ENCODE results near the gene TIGD6. TPM values are rescaled to one million over a fixed set of nuclear protein-coding genes. Genes with fewer than 3 reads are reported as not detected.
"Not testable (repeated sequence)": the region's sequence is repeated elsewhere in the genome, so short reads cannot be mapped to it uniquely, and the experiment has no call there.

The TIGD6 gene
- total RNA-seq, 1 donor from 2014 or later: 5.8 TPM

DNA sequence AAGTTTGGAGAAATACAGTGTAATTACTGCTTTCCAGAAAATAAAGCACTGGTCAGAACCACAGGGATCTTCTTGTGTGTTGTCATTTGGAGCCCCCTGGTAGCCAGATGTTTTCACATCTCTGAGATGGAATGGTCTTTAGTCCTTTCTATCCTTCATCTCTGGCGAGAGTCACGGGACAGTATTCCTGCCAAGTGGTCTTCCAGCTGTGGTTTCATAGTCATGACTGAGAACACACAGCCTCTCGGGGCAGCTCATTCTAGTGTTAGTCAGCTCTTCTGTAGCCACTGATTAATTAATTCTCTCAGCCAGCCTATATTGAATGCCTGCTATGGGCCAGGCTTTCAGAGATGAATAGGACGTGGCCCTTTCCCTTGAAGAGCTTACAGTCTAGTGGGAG lies 34.2 kb upstream of the TIGD6 start:
- no peak overlapping the region for H3K4me3 ChIP-seq (ENCODE audit: low read depth, low read length)
- FAIRE-seq (no peak), DNase-seq (ENCODE audit: low read depth) (no peak)
- TF ChIP-seq, protein P1, sequence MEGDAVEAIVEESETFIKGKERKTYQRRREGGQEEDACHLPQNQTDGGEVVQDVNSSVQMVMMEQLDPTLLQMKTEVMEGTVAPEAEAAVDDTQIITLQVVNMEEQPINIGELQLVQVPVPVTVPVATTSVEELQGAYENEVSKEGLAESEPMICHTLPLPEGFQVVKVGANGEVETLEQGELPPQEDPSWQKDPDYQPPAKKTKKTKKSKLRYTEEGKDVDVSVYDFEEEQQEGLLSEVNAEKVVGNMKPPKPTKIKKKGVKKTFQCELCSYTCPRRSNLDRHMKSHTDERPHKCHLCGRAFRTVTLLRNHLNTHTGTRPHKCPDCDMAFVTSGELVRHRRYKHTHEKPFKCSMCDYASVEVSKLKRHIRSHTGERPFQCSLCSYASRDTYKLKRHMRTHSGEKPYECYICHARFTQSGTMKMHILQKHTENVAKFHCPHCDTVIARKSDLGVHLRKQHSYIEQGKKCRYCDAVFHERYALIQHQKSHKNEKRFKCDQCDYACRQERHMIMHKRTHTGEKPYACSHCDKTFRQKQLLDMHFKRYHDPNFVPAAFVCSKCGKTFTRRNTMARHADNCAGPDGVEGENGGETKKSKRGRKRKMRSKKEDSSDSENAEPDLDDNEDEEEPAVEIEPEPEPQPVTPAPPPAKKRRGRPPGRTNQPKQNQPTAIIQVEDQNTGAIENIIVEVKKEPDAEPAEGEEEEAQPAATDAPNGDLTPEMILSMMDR (IDR thresholded peaks at IDR 0.05; ENCODE audit: insufficient read depth, low read length, severe bottlenecking): no peak
- no peaks in the 10 kb centered on the region for H3K27me3 ChIP-seq (ENCODE audit: control insufficient read depth, insufficient read depth, low read length)
- H3K36me3 ChIP-seq (ENCODE audit: control insufficient read depth, insufficient read depth, low read length): peaks cover 27% of the 10 kb centered on the region

DNA sequence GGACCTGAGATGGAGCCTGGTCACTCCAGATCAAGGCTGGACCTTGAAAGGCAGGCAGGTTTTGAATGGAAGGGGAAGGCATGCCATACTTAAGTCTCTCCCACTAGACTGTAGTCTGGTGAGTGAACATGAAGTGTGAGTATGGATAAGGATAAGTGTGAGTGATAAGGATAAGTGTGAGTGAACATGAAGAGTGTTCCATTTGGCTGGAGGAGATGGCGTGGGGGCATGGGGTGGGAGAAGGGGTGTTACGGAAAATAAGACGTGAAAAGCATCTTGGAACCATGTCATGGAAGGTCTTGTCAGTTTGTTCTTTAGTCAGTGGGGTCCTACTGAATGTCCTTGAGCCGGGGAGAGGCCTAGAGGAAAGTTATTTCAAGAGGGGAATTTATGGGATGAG lies 32.9 kb upstream of the TIGD6 start:
- H3K36me3 ChIP-seq (ENCODE audit: control insufficient read depth, insufficient read depth, low read length): peaks cover 28% of the 10 kb centered on the region
- FAIRE-seq: no peak
- no peak for DNase-seq (ENCODE audit: low read depth)
- no peak overlapping the region for H3K4me3 ChIP-seq (ENCODE audit: low read depth, low read length)
- H3K27me3 ChIP-seq (ENCODE audit: control insufficient read depth, insufficient read depth, low read length): no peaks in the 10 kb centered on the region
- TF ChIP-seq, protein P1 (IDR thresholded peaks at IDR 0.05; ENCODE audit: insufficient read depth, low read length, severe bottlenecking): no peak

DNA sequence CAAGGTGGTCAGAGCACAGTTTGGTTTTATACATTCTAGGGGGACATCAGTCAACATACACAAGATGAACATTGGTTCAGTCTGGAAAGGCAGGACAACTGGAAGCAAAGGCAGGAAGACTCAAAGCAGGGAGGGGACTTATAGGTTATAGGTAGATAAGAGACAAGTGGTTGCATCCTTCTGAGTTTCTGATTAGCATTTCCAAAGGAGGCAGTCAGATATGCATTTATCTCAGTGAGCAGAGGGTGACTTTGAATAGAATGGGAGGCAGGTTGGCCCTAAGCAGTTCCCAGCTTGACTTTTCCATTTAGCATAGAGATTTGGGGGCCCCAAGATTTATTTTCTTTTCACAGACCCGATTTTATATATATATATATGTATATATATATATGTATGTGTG lies 27.6 kb upstream of the TIGD6 start:
- not testable (repeated sequence) for FAIRE-seq; H3K27me3 ChIP-seq (ENCODE audit: control insufficient read depth, insufficient read depth, low read length); DNase-seq (ENCODE audit: low read depth); H3K4me3 ChIP-seq (ENCODE audit: low read depth, low read length)
- H3K36me3 ChIP-seq (ENCODE audit: control insufficient read depth, insufficient read depth, low read length): peaks cover 21% of the 10 kb centered on the region

DNA sequence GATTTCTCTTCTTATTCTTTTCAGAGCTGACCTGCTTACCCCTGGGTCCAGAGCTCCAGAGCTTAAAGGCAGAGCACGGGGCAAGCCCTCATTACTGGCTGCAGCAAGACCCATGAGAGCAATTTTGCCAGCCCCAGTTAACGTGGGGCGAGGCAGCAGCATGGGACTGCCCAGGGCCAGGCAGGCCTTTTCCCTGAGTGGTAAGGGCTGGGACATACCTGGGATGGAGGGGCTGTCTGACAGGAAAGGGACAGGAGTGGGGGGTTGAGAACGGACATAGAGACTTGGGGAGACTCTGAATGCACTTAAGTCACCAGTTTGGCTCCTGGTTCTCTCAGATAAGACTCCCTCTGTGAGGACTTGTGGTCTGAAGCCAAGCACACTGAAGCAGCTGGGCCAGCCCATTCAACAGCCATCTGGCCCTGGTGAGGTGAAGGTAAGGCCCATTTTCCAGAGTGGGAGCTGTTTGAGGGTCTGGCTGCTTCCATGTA lies 26.3 kb upstream of the TIGD6 start:
- no peak for DNase-seq (ENCODE audit: low read depth)
- no peak for FAIRE-seq
- TF ChIP-seq, protein P1 (IDR thresholded peaks at IDR 0.05; ENCODE audit: insufficient read depth, low read length, severe bottlenecking): no peak
- Histone ChIP-seq H3K27me3 (ENCODE audit: control insufficient read depth, insufficient read depth, low read length) (no peaks in the 10 kb centered on the region), H3K4me3 (ENCODE audit: low read depth, low read length) (no peak overlapping the region), H3K36me3 (ENCODE audit: control insufficient read depth, insufficient read depth, low read length) (peaks cover 20% of the 10 kb centered on the region)

DNA sequence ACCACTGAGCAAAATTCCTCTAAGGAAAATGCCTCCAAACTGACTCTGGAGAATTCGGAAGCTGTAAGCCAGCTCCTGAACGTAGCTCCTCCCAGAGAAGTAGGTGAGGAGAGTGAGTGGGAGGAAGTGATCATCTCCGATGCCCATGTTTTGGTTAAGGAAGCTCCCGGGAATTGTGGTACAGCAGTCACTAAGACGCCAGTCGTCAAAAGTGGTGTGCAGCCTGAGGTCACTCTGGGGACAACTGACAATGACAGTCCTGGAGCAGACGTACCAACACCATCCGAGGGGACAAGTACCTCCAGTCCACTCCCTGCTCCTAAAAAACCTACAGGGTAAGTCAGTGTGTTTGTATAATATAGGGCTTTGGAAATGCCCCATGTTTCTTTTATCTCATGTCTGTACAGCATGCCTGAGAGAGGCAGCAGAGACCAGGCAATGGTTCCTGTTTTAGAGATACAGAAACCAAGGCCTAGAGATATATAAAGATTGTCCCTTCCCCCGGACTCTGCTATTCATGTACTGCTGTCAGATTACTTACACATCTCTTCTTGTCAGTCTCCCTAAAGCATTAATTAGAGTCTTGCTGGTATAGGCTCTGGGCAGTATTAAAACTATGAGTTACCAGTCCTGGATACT lies 24.0 kb upstream of the TIGD6 start:
- H3K36me3 ChIP-seq (ENCODE audit: control insufficient read depth, insufficient read depth, low read length): peaks cover 11% of the 10 kb centered on the region
- no peak for FAIRE-seq
- TF ChIP-seq, protein P1 (IDR thresholded peaks at IDR 0.05; ENCODE audit: insufficient read depth, low read length, severe bottlenecking): no peak
- no peak overlapping the region for H3K4me3 ChIP-seq (ENCODE audit: low read depth, low read length)
- H3K27me3 ChIP-seq (ENCODE audit: control insufficient read depth, insufficient read depth, low read length): no peaks in the 10 kb centered on the region
- DNase-seq (ENCODE audit: low read depth): no peak

DNA sequence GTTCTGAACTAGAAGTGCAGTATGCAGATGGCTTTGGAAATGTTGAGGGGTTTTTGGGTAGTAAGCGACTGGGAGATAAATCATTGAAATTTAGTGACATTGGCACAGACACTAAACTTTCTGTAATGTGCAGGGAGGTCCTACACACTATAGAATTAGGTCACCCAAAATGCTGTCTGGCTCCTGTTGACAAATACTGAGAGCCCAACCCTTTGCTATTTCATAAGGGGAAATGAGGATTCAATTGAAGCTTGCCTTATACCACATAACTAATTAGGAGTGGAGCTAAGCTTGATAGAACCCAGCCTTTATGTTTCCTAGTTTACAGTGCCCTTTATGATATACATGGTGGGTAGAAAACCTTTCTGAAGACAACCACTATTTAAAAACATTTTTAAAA lies 22.7 kb upstream of the TIGD6 start:
- Histone ChIP-seq H3K36me3 (ENCODE audit: control insufficient read depth, insufficient read depth, low read length) (peaks cover 13% of the 10 kb centered on the region), H3K4me3 (ENCODE audit: low read depth, low read length) (no peak overlapping the region), H3K27me3 (ENCODE audit: control insufficient read depth, insufficient read depth, low read length) (no peaks in the 10 kb centered on the region)
- DNase-seq (ENCODE audit: low read depth) (no peak), FAIRE-seq (no peak)
- TF ChIP-seq, protein P1 (IDR thresholded peaks at IDR 0.05; ENCODE audit: insufficient read depth, low read length, severe bottlenecking): no peak

Data from bronchial epithelial cell (primary cell).